ENCODE results near the gene MRPL38. TPM values are rescaled to one million over a fixed set of nuclear protein-coding genes. Genes with fewer than 3 reads are reported as not detected.

The MRPL38 gene
- total RNA-seq, 2 experiments from 2014 or later = 117 to 126 TPM

GRCh38 chr17:75915268-75915667 is 10.6 kb upstream of the MRPL38 start:
- peaks cover 3% of the 10 kb centered on the region for H3K36me3 Mint-ChIP-seq (ENCODE audit: low read depth)
- TF ChIP-seq CTCF (IDR thresholded peaks at IDR 0.05) = no peak
- POLR2A ChIA-PET = interaction anchor here (0.8 kb wide), 1 partner anchor 13 kb away, joined by 3 read pairs; no protein-coding TSS in a partner anchor
- no peaks in the 10 kb centered on the region for H3K9me3 Mint-ChIP-seq
- DNase-seq (no peak), ATAC-seq (no peak)
- no peaks in the 10 kb centered on the region for H3K27me3 Mint-ChIP-seq
- no peak overlapping the region for H3K27ac Mint-ChIP-seq
- no peak overlapping the region for H3K4me3 Mint-ChIP-seq
- no peaks in the 10 kb centered on the region for H3K4me1 Mint-ChIP-seq (ENCODE audit: low read depth)
- intact Hi-C loops (cut with micrococcal nuclease) = no loop called here
- CTCF ChIA-PET = interaction anchor here (1.2 to 2.0 kb wide), 4 partner anchors 10 to 99 kb away, joined by 3 to 8 read pairs (median 6); partner anchors contain the start of gene MRPL38

- Mint-ChIP-seq H3K9me3 (no peaks in the 10 kb centered on the region), H3K4me1 (ENCODE audit: low read depth) (peaks cover 2% of the 10 kb centered on the region), H3K4me3 (no peak overlapping the region), H3K27me3 (no peaks in the 10 kb centered on the region), H3K36me3 (ENCODE audit: low read depth) (peaks cover 3% of the 10 kb centered on the region), H3K27ac (no peak overlapping the region)
- no peak for TF ChIP-seq CTCF (IDR thresholded peaks at IDR 0.05)
- ChIA-PET POLR2A (interaction anchor here (0.8 kb wide), 1 partner anchor 12 kb away, joined by 3 read pairs; no protein-coding TSS in a partner anchor), CTCF (interaction anchor here (1.2 kb wide), 1 partner anchor 13 kb away, joined by 3 read pairs; no protein-coding TSS in a partner anchor)
- DNase-seq (no peak), ATAC-seq (no peak)
- intact Hi-C loops (cut with micrococcal nuclease) = no loop called here
Observed at GRCh38 chr17:75914643-75915267, 10.1 kb upstream of the MRPL38 start.

- Mint-ChIP-seq H3K4me1 (ENCODE audit: low read depth) (peaks cover 2% of the 10 kb centered on the region), H3K4me3 (no peak overlapping the region), H3K27me3 (no peaks in the 10 kb centered on the region), H3K36me3 (ENCODE audit: low read depth) (peaks cover 4% of the 10 kb centered on the region), H3K9me3 (no peaks in the 10 kb centered on the region), H3K27ac (no peak overlapping the region)
- DNase-seq (no peak), ATAC-seq (no peak)
- intact Hi-C loops (cut with micrococcal nuclease) = no loop called here
- no peak for TF ChIP-seq CTCF (IDR thresholded peaks at IDR 0.05)
- ChIA-PET POLR2A (interaction anchor here (0.5 kb wide), 1 partner anchor 332 kb away, joined by 3 read pairs; no protein-coding TSS in a partner anchor), CTCF (no interaction called here)
Observed at GRCh38 chr17:75913537-75914210, 9.0 kb upstream of the MRPL38 start.

- H3K36me3 Mint-ChIP-seq (ENCODE audit: low read depth) = peaks cover 2% of the 10 kb centered on the region
- CTCF ChIA-PET = interaction anchor here (0.7 to 11.4 kb wide), 5 partner anchors 16 to 612 kb away, joined by 3 to 165 read pairs (median 3); partner anchors contain the start of gene CDK3
Observed at GRCh38 chr17:75910699-75911098, 6.0 kb upstream of the MRPL38 start.

More at GRCh38 chr17:75910699-75911098, 6.0 kb upstream of the MRPL38 start:
- no peak for DNase-seq
- H3K27ac Mint-ChIP-seq = no peak overlapping the region
- no peaks in the 10 kb centered on the region for H3K9me3 Mint-ChIP-seq
- POLR2A ChIA-PET = interaction anchor here (0.9 kb wide), 1 partner anchor 94 kb away, joined by 3 read pairs; no protein-coding TSS in a partner anchor
- H3K4me1 Mint-ChIP-seq (ENCODE audit: low read depth) = peaks cover 7% of the 10 kb centered on the region
- no peak for TF ChIP-seq CTCF (IDR thresholded peaks at IDR 0.05)
- no peaks in the 10 kb centered on the region for H3K27me3 Mint-ChIP-seq
- H3K4me3 Mint-ChIP-seq = no peak overlapping the region
- intact Hi-C loops (cut with micrococcal nuclease) = no loop called here
- ATAC-seq = no peak

Measured in activated CD8-positive, alpha-beta T cell treated with anti-CD3 and anti-CD28 coated beads for 36 hours (primary cell).